GM19239 (cell line): ENCODE results near the gene MLANA.

Experiments used
- DNase-seq: peaks from one replicate; pipeline ENCODE4 v3.0.0; 2011; ENCODE audit warnings: low spot score; ENCODE audit not compliant: insufficient read length
- FAIRE-seq: peaks from 2 replicates; lab custom pipeline; 2011; peaks lifted over from hg19 to GRCh38; lab: Jason Lieb, UNC

Gene MLANA

GRCh38 chr9:5890641-5891040 lies at the start of gene MLANA:
Gene MLANA, plus strand, starts transcription at chr9:5890889. Its CDS starts 1,586 bp downstream, at chr9:5892475.
- DNase-seq (no peak), FAIRE-seq (no peak)

GRCh38 chr9:5841771-5842573 lies 48.7 kb upstream of the MLANA start:
- FAIRE-seq, result peak; percentile 78
- DNase-seq, result no peak

- FAIRE-seq, result peak; percentile 28
- no peak for DNase-seq
Observed at GRCh38 chr9:5842929-5843793, 47.5 kb upstream of the MLANA start.

GRCh38 chr9:5843794-5844471 lies 46.8 kb upstream of the MLANA start:
- DNase-seq, result no peak
- peak; percentile 8 for FAIRE-seq

- FAIRE-seq, result no peak
Observed at GRCh38 chr9:5845157-5845531, 45.5 kb upstream of the MLANA start.

GRCh38 chr9:5846096-5846495 lies 44.6 kb upstream of the MLANA start:
- FAIRE-seq (no peak), DNase-seq (no peak)

More at GRCh38 chr9:5845157-5845531, 45.5 kb upstream of the MLANA start:
- DNase-seq, result no peak

GRCh38 chr9:5846501-5846921 lies 44.2 kb upstream of the MLANA start:
- DNase-seq, result no peak
- no peak for FAIRE-seq

GRCh38 chr9:5848372-5848882 lies 42.3 kb upstream of the MLANA start:
- FAIRE-seq, result peak; percentile 68
- DNase-seq, result no peak

GRCh38 chr9:5850724-5851122 lies 40.0 kb upstream of the MLANA start:
- no peak for FAIRE-seq

GRCh38 chr9:5851445-5851844 lies 39.2 kb upstream of the MLANA start:
- peak; percentile 48 for DNase-seq

More at GRCh38 chr9:5850724-5851122, 40.0 kb upstream of the MLANA start:
- DNase-seq, result no peak

GRCh38 chr9:5852987-5853386 lies 37.7 kb upstream of the MLANA start:
- DNase-seq, result no peak
- FAIRE-seq, result no peak

More at GRCh38 chr9:5851445-5851844, 39.2 kb upstream of the MLANA start:
- FAIRE-seq, result peak; percentile 94

GRCh38 chr9:5853617-5854016 lies 37.1 kb upstream of the MLANA start:
- no peak for DNase-seq
- FAIRE-seq, result no peak

GRCh38 chr9:5854063-5854790 lies 36.5 kb upstream of the MLANA start:
- no peak for FAIRE-seq
- DNase-seq, result no peak

- FAIRE-seq (no peak), DNase-seq (no peak)
Observed at GRCh38 chr9:5857928-5858327, 32.8 kb upstream of the MLANA start.

GRCh38 chr9:5858833-5859232 lies 31.9 kb upstream of the MLANA start:
- DNase-seq (no peak), FAIRE-seq (no peak)

- no peak for FAIRE-seq
- no peak for DNase-seq
Observed at GRCh38 chr9:5863092-5863746, 27.5 kb upstream of the MLANA start.

- FAIRE-seq (no peak), DNase-seq (no peak)
Observed at GRCh38 chr9:5864446-5864845, 26.2 kb upstream of the MLANA start.

GRCh38 chr9:5866272-5866671 lies 24.4 kb upstream of the MLANA start:
- FAIRE-seq (no peak), DNase-seq (no peak)

- no peak for FAIRE-seq
Observed at GRCh38 chr9:5866685-5867084, 24.0 kb upstream of the MLANA start.

More at GRCh38 chr9:5866685-5867084, 24.0 kb upstream of the MLANA start:
- DNase-seq, result no peak
